HepG2 (cell line): ENCODE results near the gene NSUN2. TPM values are rescaled to one million over a fixed set of nuclear protein-coding genes. Genes with fewer than 3 reads are reported as not detected.

ENCODE experiments used
- ATAC-seq: fragments of 200-7000 bp; cut with Tn5 transposase; 3 replicates; pipeline ENCODE4 v1.9.1; 2020; ENCODE audit warnings: mild to moderate bottlenecking, moderate library complexity
- BruUV-seq: library from RNA; stranded (reverse); fragments of 400-500 nt; replicated peaks from 2 replicates; lab custom pipeline; 2021; lab: Mats Ljungman, UMichigan
- CTCF ChIA-PET: fragments of 300-600 bp; formaldehyde crosslinking; extraction: SDS; loops from one replicate; lab custom pipeline; 2021; ENCODE audit warnings: low total read pairs, inconsistent platforms, low intra/inter-chr PET ratio; lab: Yijun Ruan, JAX
- POLR2A ChIA-PET: fragments of 350-600 bp; sonication (Branson Sonifier 250); formaldehyde crosslinking; loops from one replicate; lab custom pipeline; 2020; ENCODE audit warnings: antibody characterized with exemption, inconsistent platforms; lab: Yijun Ruan, JAX
- DNase-seq: peaks from one replicate; pipeline ENCODE4 v3.0.0-alpha.2; 2015; ENCODE audit warnings: low spot score
- FAIRE-seq: peaks from 3 replicates; lab custom pipeline; 2011; peaks lifted over from hg19 to GRCh38; lab: Jason Lieb, UNC
- H2AFZ ChIP-seq: one replicate; pipeline ENCODE4 v1.6.1; 2011; ENCODE audit warnings: low read length, inconsistent platforms
- H3K27ac ChIP-seq: fragments of 300-600 bp; 3 replicates; pipeline ENCODE4 v1.8.0; 2011; ENCODE audit warnings: mixed run types, mild to moderate bottlenecking, mixed read lengths, low read length, inconsistent platforms; ENCODE audit not compliant: insufficient read depth; ENCODE audit errors: extremely low read length
- H3K27me3 ChIP-seq, 2 experiments: fragments of 200-600 bp in 1 of 2; 2 replicates in 1 of 2; 3 replicates in 1 of 2; pipeline versions ENCODE4 v1.6.0 to v1.8.0; 2011; ENCODE audit warnings: low read length in 2 of 2, mild to moderate bottlenecking in 2 of 2, moderate library complexity in 2 of 2, inconsistent platforms in 1 of 2; ENCODE audit not compliant: insufficient read depth in 2 of 2, control insufficient read depth in 1 of 2
- H3K36me3 ChIP-seq, 2 experiments: fragments of 200-600 bp in 1 of 2; replicated peaks in 1 of 2; 2 replicates in 1 of 2; 3 replicates in 1 of 2; pipeline versions ENCODE4 v1.5.1 to v1.8.0; 2011; ENCODE audit warnings: low read length in 2 of 2, inconsistent platforms in 1 of 2; ENCODE audit not compliant: insufficient read depth in 2 of 2, control insufficient read depth in 1 of 2
- H3K4me1 ChIP-seq: 2 replicates; pipeline ENCODE4 v1.5.1; 2012; ENCODE audit warnings: low read length, inconsistent platforms; ENCODE audit not compliant: insufficient read depth
- H3K4me2 ChIP-seq: 2 replicates; pipeline ENCODE4 v1.6.0; 2011; ENCODE audit warnings: low read depth, low read length, inconsistent platforms
- H3K4me3 ChIP-seq, 3 experiments: fragments of 200-600 bp in 1 of 3; sonication (generic), shearing (Covaris generic) in 1 of 3; replicated peaks in 1 of 3; 2 replicates each; pipeline ENCODE4 v1.5.1; 2011 to 2016; ENCODE audit warnings: low read length in 3 of 3, inconsistent platforms in 2 of 3, low read depth in 2 of 3, mild to moderate bottlenecking in 2 of 3, control low read depth in 1 of 3, mixed read lengths in 1 of 3; ENCODE audit not compliant: insufficient read depth in 1 of 3
- H3K79me2 ChIP-seq: one replicate; pipeline ENCODE4 v1.6.1; 2011; ENCODE audit warnings: low read length, inconsistent platforms; ENCODE audit not compliant: insufficient read depth
- H3K9ac ChIP-seq: 2 replicates; pipeline ENCODE4 v1.6.0; 2011; ENCODE audit warnings: mild to moderate bottlenecking, low read depth, low read length, inconsistent platforms; ENCODE audit not compliant: insufficient read depth
- H3K9me3 ChIP-seq: 2 replicates; pipeline ENCODE4 v1.5.1; 2012; ENCODE audit warnings: mild to moderate bottlenecking, low read length
- H4K20me1 ChIP-seq: 2 replicates; pipeline ENCODE4 v1.6.0; 2011; ENCODE audit warnings: inconsistent platforms, mild to moderate bottlenecking, low read length, moderate library complexity; ENCODE audit not compliant: insufficient read depth
- BATF2 ChIP-seq: sonication (generic); formaldehyde crosslinking; IDR thresholded peaks from 2 replicates; pipeline ENCODE4 v1.8.0; 2022; ENCODE audit warnings: mild to moderate bottlenecking, missing genetic modification reagents, moderate library complexity
- CBX1 ChIP-seq: IDR thresholded peaks from one replicate; pipeline ENCODE4 v1.6.1; 2016; ENCODE audit warnings: antibody characterized with exemption, low read depth
- GABPA ChIP-seq, 2 experiments: IDR thresholded peaks; 2 replicates each; pipeline ENCODE4 v1.6.1; 2011 to 2016; ENCODE audit warnings: low read depth in 2 of 2, low read length in 1 of 2, missing biosample characterization in 1 of 2, missing genetic modification characterization in 1 of 2
- KLF11 ChIP-seq: IDR thresholded peaks from 2 replicates; pipeline ENCODE4 v1.6.1; 2016; ENCODE audit warnings: missing compliant biosample characterization
- NCOA5 ChIP-seq: sonication (generic); formaldehyde crosslinking; IDR thresholded peaks from 2 replicates; pipeline ENCODE4 v1.4.0; 2020; ENCODE audit warnings: missing genetic modification reagents
- PHF8 ChIP-seq: sonication (generic); formaldehyde crosslinking; IDR thresholded peaks from 2 replicates; pipeline ENCODE4 v1.5.0; 2020; ENCODE audit warnings: missing genetic modification reagents
- ZBTB42 ChIP-seq: sonication (generic); formaldehyde crosslinking; IDR thresholded peaks from 2 replicates; pipeline ENCODE4 v1.5.0; 2020; ENCODE audit warnings: mild to moderate bottlenecking, missing genetic modification reagents
- ZBTB49 ChIP-seq: sonication (generic); formaldehyde crosslinking; IDR thresholded peaks from 2 replicates; pipeline ENCODE4 v1.4.0; 2020; ENCODE audit warnings: missing genetic modification reagents, borderline replicate concordance
- ZFYVE20 ChIP-seq: sonication (generic); formaldehyde crosslinking; IDR thresholded peaks from 2 replicates; pipeline ENCODE4 v1.8.0; 2023; ENCODE audit warnings: low read depth, mild to moderate bottlenecking, moderate library complexity, missing genetic modification reagents, borderline replicate concordance
- ZNF138 ChIP-seq: sonication (generic); formaldehyde crosslinking; IDR thresholded peaks from 2 replicates; pipeline ENCODE4 v1.5.0; 2020; ENCODE audit warnings: mild to moderate bottlenecking, low read depth, missing genetic modification reagents
- ZNF350 ChIP-seq: sonication (generic); formaldehyde crosslinking; IDR thresholded peaks from 2 replicates; pipeline ENCODE4 v1.4.0; 2020; ENCODE audit warnings: mild to moderate bottlenecking, low read depth, missing genetic modification reagents, borderline replicate concordance
- ZNF512B ChIP-seq: sonication (generic); formaldehyde crosslinking; IDR thresholded peaks from 2 replicates; pipeline ENCODE4 v1.5.1; 2020; ENCODE audit warnings: missing genetic modification reagents, mild to moderate bottlenecking, borderline replicate concordance
- ZNF556 ChIP-seq: sonication (generic); formaldehyde crosslinking; IDR thresholded peaks from 2 replicates; pipeline ENCODE4 v1.4.0; 2020; ENCODE audit warnings: mild to moderate bottlenecking, missing genetic modification reagents, borderline replicate concordance
- ZNF569 ChIP-seq: sonication (generic); formaldehyde crosslinking; IDR thresholded peaks from 2 replicates; pipeline ENCODE4 v1.5.0; 2020; ENCODE audit warnings: mild to moderate bottlenecking, missing genetic modification reagents, moderate library complexity, borderline replicate concordance
- ZNF83 ChIP-seq: sonication (generic); formaldehyde crosslinking; IDR thresholded peaks from 2 replicates; pipeline ENCODE4 v1.4.0; 2020; ENCODE audit warnings: missing genetic modification reagents, mild to moderate bottlenecking, borderline replicate concordance
- WGBS: methylation state at CpG from one replicate; pipeline ENCODE4 v1.1.6; 2017; ENCODE audit warnings: low lambda C conversion rate; 5-methylcytosine and 5-hydroxymethylcytosine counted together
- in situ Hi-C: cut with HindIII; loops from 2 replicates; pipeline ENCODE4 v1.10.0; 2017; ENCODE audit warnings: low pct_unique_long_range_greater_than_20kb; ENCODE audit not compliant: extremely low pct_ligation_motif_present
- intact Hi-C: fragments of 100-400 bp; cut with micrococcal nuclease; formaldehyde crosslinking; loops from one replicate; pipeline ENCODE4 v1.10.0; 2022; ENCODE audit not compliant: unreplicated experiment
- polyA plus RNA-seq, 8 experiments: library from polyadenylated mRNA; depleted of rRNA in 3 of 8; stranded (reverse) in 7 of 8; unstranded in 1 of 8; fragments of >200 nt; fragmentation: Illumina TruSeq in 4 of 8; extraction: Trizol in 4 of 8; gene quantifications; 2 replicates each; pipeline versions ENCODE4 v1.2.1 to v1.2.3, GENCODE V29; 2011 to 2016; ENCODE audit warnings: low read depth in 4 of 8, missing spikeins in 1 of 8, mixed read lengths in 1 of 8; ENCODE audit not compliant: insufficient read depth in 1 of 8
- total RNA-seq, 5 experiments: library from RNA; depleted of rRNA; stranded (reverse); fragments of >200 nt; fragmentation: Illumina TruSeq; extraction: Trizol; gene quantifications; 2 replicates each; pipeline ENCODE4 v1.2.3, GENCODE V29; 2016; ENCODE audit warnings: low read depth in 1 of 5
- TF ChIP-seq, protein P1 (sequence below): sonication (generic); formaldehyde crosslinking; IDR thresholded peaks from 2 replicates; pipeline ENCODE4 v1.5.0; 2020; ENCODE audit warnings: mild to moderate bottlenecking, missing genetic modification reagents

The NSUN2 gene
- total and polyA plus RNA-seq, 2 of the 13 experiments (the other 11 are each of a cell fraction or from before 2014, with no cell fraction given), result 51.7 to 69.1 TPM

DNA sequence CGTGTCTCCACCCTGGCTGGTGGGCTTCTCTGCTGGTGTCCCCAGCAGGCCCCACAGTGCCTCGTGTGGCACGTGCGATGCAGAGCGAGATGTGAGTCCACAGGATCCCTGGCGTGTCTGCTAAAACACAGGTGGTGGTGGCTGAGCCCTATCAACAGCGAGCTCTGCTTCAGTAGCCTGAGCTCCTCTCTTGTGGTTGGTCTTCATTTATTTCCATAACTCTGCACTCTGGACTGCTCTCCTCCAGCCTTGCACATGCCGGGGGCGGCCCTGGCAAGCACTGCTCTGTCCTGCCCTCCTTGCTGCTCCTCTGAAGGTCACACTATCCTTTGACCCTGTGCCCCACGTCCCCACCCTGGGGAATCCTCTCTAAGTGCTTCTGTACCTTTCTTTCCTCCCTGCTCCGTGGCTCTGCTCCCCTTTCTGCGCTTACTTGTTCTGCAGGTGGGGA is 59.2 kb downstream of the NSUN2 start:
- ATAC-seq (peak; percentile 35), FAIRE-seq (no peak), DNase-seq (no peak)
- ChIA-PET CTCF (no interaction called here), POLR2A (no interaction called here)
- intact Hi-C loops (no loop called here), in situ Hi-C loops (loop anchor here (10.0 to 25.0 kb wide), 2 partner anchors 686 to 1079 kb away; no protein-coding TSS in a partner anchor)
- Histone ChIP-seq H3K27me3 (peaks cover 1 to 5% of the 10 kb centered on the region in 2 experiments; a peak in 1 of 5 replicates), H3K4me3 (no peak overlapping the region), H3K9ac (no peak overlapping the region), H3K36me3 (no peaks in the 10 kb centered on the region), H3K27ac (no peak overlapping the region), H3K79me2 (no peaks in the 10 kb centered on the region), H4K20me1 (no peaks in the 10 kb centered on the region), H3K4me2 (no peak overlapping the region), H3K9me3 (no peaks in the 10 kb centered on the region), H3K4me1 (no peaks in the 10 kb centered on the region), H2AFZ (no peak overlapping the region)
- BruUV-seq, result no TSS peak
- WGBS, result 2% methylated on average over 10 of the region's 12 CpGs
- TF ChIP-seq PHF8 (no peak), ZFYVE20 (no peak), KLF11 (CRISPR knock-in tag) (no peak), ZNF138 (CRISPR knock-in tag) (no peak), ZNF83 (CRISPR knock-in tag) (no peak), ZNF512B (no peak), NCOA5 (CRISPR knock-in tag) (no peak), CBX1 (no peak), ZBTB42 (CRISPR knock-in tag) (no peak), ZNF569 (no peak), ZBTB49 (CRISPR knock-in tag) (no peak), GABPA (IDR thresholded peaks at IDR 0.05; ENCODE audit: low read depth, low read length) (no peak), GABPA (CRISPR knock-in tag; IDR thresholded peaks at IDR 0.05; ENCODE audit: low read depth) (no peak), ZNF556 (CRISPR knock-in tag) (no peak), BATF2 (CRISPR knock-in tag) (no peak), ZNF350 (CRISPR knock-in tag) (no peak)
- TF ChIP-seq, protein P1, sequence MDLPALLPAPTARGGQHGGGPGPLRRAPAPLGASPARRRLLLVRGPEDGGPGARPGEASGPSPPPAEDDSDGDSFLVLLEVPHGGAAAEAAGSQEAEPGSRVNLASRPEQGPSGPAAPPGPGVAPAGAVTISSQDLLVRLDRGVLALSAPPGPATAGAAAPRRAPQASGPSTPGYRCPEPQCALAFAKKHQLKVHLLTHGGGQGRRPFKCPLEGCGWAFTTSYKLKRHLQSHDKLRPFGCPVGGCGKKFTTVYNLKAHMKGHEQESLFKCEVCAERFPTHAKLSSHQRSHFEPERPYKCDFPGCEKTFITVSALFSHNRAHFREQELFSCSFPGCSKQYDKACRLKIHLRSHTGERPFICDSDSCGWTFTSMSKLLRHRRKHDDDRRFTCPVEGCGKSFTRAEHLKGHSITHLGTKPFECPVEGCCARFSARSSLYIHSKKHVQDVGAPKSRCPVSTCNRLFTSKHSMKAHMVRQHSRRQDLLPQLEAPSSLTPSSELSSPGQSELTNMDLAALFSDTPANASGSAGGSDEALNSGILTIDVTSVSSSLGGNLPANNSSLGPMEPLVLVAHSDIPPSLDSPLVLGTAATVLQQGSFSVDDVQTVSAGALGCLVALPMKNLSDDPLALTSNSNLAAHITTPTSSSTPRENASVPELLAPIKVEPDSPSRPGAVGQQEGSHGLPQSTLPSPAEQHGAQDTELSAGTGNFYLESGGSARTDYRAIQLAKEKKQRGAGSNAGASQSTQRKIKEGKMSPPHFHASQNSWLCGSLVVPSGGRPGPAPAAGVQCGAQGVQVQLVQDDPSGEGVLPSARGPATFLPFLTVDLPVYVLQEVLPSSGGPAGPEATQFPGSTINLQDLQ (CRISPR knock-in tag), result no peak
